HG03103 (cell line): Measurements from ENCODE around the gene GPR4.

Experiments used
- ATAC-seq: cut with Tn5 transposase; IDR thresholded peaks from one replicate; pipeline ENCODE4 v1.9.1; 2021; ENCODE audit warnings: low read depth; ENCODE audit not compliant: unreplicated experiment

Gene GPR4

DNA sequence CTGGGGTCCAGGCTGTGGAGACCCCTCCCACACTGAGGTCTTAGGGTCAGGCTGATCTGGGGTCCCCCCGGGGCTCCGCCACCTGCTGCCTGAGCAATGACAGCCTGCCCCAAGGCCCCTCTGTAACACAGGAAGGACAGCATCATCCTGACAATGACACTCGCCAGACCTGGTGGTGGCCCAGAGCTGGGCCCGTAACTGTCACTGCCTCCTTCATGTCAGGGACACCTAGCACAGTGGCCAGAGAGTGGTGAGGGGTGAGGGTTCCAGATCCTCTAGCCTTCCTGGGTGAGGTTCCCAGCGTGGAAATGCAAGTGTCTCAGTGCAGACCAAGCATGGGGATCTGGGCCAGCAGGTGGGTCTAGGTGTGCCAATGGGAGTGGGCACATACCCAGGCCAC lies 45.2 kb downstream of the GPR4 start:
- ATAC-seq = no peak

DNA sequence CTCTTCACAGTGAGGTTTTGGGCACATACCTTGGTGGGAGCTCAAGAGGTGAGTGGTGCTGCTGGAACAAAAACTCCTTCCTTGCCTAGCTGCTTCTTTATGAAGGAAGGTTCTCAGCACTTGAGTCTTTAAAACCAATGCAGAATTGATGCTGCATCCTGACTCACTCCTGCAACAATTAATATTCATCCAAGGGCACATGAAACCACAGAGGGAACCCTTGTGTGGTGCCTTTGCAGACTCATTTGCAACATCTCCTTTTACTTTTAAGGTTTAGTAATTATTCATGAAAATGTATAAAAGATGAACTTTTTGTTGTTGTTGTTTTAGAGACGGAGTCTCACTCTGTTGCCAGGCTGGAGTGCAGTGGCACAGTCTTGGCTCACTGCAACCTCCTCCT lies 47.5 kb downstream of the GPR4 start:
- no peak for ATAC-seq

DNA sequence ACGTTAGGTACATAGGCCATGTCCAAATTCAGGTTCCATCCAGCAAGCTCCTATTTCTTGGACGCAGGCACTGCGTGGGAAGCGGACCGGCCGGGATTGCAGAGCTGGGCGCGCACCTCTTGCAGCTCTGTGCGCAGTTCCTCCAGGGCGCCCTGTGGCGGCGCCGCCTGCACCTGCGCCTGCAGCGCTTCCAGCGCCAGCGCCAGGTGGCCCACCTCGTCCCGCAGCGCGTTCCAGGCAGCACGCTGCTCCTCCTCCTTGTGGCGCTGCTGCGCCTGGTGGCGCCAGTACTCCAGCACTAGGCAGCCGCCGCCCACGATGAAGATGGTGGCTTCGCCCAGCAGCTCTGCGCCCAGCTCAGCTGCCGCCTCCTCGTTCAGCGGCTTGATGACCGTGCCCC lies 48.5 kb downstream of the GPR4 start:
- no peak for ATAC-seq

DNA sequence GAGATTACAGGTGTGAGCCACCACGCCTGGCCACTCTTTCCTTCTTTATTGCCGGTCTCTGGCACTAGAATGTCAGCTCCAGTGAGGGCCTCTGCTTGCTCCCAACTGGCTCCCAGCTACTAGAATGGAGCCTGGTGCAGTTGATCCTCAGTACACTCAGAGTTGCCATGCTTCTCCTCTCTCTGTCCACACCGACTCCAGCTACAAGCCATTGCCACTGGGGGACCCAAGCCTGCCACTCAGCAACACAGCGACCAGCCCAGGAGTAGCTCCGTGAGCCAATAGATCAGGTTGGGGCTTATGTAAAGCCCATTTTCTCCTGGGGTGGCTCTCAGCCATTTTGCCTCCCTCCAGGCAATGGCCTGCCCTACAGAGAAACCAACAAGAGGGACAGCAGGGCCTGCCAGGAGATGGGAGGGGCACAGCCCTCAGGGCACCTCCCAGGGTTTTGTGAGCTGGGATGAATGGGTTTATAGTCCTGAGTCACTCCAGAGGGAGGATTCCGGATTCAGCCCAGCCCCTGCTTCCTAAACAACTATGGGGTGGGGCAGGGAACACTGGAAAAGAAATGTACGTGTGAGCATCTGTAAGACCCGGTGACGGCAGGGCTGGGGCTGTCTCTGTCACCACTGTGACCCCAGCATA lies 53.9 kb downstream of the GPR4 start:
- ATAC-seq = no peak

DNA sequence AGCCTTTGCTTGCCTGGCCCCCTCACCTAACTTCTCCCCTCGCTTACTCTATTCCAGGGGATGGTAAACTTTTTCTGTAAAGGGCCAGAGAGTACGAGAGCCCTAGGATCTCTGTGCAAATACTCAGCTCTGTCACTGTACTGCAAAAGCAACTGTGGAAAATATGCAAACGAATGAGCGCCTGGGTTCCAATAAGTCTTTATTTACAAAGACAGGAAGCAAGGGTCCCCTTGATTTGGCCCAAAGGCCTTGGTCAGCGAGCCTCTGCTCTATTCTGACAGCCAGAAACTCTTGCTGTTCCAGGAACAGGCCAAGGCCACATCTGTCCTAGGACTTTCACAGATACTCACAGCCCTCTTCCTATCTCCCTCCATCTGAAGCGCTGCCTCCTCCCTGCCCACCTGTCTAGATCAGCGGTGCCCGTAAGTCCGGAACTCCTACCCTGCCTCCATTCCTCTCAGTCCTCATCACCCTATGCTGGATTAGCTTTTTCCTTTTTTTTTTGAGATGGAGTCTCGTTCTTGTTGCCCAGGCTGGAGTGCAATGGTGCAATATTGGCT lies 54.7 kb downstream of the GPR4 start:
- no peak for ATAC-seq

DNA sequence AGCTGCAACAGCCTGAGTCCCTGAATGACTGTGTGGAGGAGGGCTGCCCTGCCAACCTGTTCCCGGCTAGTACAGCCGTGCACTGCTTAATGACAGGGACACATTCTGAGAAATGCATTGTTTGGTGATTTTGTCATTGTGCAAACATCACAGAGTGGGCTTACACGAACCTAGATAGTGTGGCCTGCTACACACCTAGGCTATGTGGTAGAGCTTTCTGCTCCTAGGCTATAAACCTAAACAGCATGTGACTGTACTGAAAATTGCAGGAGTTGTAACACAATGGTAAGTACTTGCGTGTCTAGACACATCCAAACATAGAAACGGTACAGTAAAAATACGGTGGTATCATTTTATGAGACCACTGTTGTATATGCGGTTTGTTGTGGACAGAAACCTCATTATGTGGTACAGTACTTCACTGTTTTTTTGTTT lies 59.8 kb downstream of the GPR4 start:
- no peak for ATAC-seq
